ENCODE data around the gene COL9A3.

The COL9A3 gene

DNA sequence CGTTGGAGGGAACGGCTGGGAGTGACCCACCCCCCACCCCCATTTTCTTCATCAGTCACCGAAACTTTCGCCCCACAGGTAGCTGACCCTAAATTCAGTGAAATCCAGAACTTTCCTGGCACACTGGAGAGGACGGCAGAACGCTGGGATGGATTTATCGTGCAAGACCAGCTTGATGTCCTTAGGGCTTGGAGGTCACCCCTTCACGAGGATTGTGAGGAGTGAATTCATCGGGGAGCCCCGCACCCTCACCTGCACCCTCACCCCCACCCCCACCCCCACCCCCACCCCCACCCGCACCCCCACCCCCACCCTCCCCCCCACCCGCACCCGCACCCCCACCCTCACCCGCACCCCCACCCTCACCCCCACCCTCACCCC, 58.1 kb downstream of the COL9A3 start:
- TF ChIP-seq, protein P1, sequence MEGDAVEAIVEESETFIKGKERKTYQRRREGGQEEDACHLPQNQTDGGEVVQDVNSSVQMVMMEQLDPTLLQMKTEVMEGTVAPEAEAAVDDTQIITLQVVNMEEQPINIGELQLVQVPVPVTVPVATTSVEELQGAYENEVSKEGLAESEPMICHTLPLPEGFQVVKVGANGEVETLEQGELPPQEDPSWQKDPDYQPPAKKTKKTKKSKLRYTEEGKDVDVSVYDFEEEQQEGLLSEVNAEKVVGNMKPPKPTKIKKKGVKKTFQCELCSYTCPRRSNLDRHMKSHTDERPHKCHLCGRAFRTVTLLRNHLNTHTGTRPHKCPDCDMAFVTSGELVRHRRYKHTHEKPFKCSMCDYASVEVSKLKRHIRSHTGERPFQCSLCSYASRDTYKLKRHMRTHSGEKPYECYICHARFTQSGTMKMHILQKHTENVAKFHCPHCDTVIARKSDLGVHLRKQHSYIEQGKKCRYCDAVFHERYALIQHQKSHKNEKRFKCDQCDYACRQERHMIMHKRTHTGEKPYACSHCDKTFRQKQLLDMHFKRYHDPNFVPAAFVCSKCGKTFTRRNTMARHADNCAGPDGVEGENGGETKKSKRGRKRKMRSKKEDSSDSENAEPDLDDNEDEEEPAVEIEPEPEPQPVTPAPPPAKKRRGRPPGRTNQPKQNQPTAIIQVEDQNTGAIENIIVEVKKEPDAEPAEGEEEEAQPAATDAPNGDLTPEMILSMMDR (IDR thresholded peaks at IDR 0.05) = no peak
- Histone ChIP-seq H3K9me3 (no peaks in the 10 kb centered on the region), H3K27ac (no peak overlapping the region), H3K36me3 (peaks cover 17% of the 10 kb centered on the region), H3K27me3 (peaks cover 62% of the 10 kb centered on the region), H3K4me3 (ENCODE audit: low read depth in 1 of 2, low read length in 1 of 2) (no peak overlapping the region), H3K4me1 (ENCODE audit: control insufficient read depth in 1 of 2, insufficient read depth in 1 of 2, low read depth in 1 of 2, low read length in 1 of 2) (peaks cover 3 to 5% of the 10 kb centered on the region in 2 experiments)

DNA sequence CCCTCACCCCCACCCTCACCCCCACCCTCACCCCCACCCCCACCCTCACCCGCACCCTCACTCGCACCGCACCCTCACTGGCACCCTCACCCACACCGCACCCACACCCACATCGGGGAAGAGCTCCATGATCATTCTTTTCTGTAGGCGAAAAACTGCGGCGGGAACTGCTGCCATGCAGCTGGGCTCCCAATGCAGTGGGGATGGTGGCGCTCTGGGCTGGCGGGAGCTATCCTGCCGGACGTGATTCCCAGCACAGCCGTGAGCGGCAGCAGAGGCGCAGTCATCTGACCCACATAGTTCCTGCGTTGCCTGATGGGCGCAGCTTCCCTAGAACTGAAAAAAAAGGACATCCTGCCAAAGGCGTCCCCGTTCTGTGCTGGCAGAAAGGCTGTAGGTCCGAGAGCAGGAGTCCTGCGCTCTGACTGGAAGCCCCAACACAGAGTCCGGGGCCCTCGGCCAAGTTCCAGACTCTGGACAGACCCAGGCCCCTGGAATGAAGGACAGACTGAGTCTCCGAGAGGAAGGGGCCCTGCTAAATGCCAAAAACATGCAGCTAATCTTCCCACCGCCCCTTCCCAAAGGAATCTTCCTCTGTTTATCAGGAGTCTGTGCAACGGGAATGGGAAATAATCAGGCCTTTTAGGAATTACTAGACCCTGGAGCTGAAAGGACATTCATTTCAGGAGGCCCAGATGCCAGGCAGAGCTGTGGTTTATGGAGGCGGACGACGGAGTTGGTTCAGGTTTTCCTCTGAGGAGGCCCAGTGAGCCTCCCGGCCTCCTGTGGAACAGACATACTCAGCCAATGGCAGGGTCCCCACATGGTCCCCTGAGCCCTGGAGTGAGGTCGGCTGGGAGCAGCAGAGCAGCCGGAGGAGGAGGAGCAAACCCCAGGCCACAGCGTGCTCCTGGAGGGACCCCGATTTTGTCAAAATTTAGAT, 58.8 kb downstream of the COL9A3 start:
- TF ChIP-seq, protein P1 (IDR thresholded peaks at IDR 0.05) = no peak
- Histone ChIP-seq H3K4me3 (ENCODE audit: low read depth in 1 of 2, low read length in 1 of 2) (no peak overlapping the region), H3K27me3 (peaks cover 62% of the 10 kb centered on the region), H3K27ac (no peak overlapping the region), H3K4me1 (ENCODE audit: control insufficient read depth in 1 of 2, insufficient read depth in 1 of 2, low read depth in 1 of 2, low read length in 1 of 2) (peaks cover 3 to 5% of the 10 kb centered on the region in 2 experiments), H3K9me3 (no peaks in the 10 kb centered on the region), H3K36me3 (peaks cover 24% of the 10 kb centered on the region)

DNA sequence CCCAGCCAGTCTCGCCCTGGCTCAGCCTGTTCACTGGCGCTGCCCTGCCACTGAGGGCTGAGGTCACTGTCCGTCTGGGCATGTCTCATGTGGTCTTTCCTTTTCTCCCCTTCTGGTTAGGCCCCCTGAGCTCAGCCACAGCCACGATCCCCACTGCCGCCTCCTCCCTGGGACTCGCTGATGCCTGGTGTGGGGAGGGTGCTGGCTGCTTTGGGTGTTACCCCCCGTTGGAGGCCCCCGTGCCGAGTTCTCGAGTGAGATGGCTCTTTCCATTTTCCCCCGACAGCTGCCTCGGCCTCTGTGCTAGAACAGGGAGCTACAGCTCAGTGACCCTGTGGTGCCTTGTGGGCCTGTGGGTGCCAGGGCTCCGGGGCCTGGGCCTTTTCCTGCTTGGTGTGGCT, 59.7 kb downstream of the COL9A3 start:
- H3K4me1 ChIP-seq (ENCODE audit: control insufficient read depth in 1 of 2, insufficient read depth in 1 of 2, low read depth in 1 of 2, low read length in 1 of 2) = peaks cover 3 to 5% of the 10 kb centered on the region in 2 experiments
- peaks cover 62% of the 10 kb centered on the region for H3K27me3 ChIP-seq
- TF ChIP-seq, protein P1 (IDR thresholded peaks at IDR 0.05) = no peak
- H3K36me3 ChIP-seq = peaks cover 32% of the 10 kb centered on the region
- H3K9me3 ChIP-seq = no peaks in the 10 kb centered on the region
- H3K27ac ChIP-seq = no peak overlapping the region
- H3K4me3 ChIP-seq (ENCODE audit: low read depth in 1 of 2, low read length in 1 of 2) = no peak overlapping the region

DNA sequence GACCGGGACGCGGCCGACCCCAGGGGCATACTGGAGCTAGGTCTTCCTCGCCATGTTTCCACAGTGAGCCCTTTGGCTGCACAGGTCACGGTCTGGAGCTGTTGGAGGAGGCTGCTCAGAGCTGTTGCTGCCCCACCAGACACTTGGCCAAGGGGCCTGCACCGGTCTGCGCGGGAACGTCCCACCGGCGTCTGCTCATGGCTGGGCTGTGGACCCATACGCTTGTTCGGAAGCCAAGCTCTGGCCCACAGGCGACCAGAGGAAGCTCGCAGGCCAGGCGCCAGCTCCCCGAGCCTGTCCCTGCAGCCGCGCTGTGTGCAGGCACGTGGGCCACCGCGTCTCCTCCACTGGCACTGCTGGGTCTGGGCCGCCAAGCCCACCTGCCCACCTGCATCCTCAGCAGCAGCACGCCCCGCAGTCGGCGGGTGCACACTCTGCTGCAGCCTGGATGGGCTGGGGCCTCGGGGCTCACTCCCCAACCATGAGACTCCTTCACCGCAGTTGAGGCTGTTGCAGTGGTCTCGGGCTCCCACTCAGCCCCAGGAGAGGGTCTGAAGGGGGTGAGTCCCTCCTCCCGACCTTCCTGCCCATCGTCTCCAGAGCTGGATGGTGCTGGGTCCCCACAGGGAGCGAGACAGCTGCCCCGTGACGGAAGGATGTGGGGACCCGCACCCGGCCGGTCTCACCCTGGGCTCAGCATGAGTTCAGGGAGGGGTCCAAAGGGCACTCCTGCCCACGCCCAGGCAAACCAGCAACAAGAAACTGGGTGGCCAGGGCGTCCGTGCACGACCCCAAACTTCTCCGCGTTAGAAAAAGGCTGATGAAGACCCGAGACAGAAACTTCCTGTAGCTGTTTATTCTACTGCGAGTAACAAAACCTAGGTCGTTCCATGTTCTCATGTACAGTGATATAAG, 60.3 kb downstream of the COL9A3 start:
- TF ChIP-seq, protein P1 (IDR thresholded peaks at IDR 0.05) = no peak
- Histone ChIP-seq H3K36me3 (peaks cover 39% of the 10 kb centered on the region), H3K27me3 (peaks cover 62% of the 10 kb centered on the region), H3K4me1 (ENCODE audit: control insufficient read depth in 1 of 2, insufficient read depth in 1 of 2, low read depth in 1 of 2, low read length in 1 of 2) (peaks cover 3 to 5% of the 10 kb centered on the region in 2 experiments), H3K9me3 (no peaks in the 10 kb centered on the region), H3K4me3 (ENCODE audit: low read depth in 1 of 2, low read length in 1 of 2) (no peak overlapping the region), H3K27ac (no peak overlapping the region)

DNA sequence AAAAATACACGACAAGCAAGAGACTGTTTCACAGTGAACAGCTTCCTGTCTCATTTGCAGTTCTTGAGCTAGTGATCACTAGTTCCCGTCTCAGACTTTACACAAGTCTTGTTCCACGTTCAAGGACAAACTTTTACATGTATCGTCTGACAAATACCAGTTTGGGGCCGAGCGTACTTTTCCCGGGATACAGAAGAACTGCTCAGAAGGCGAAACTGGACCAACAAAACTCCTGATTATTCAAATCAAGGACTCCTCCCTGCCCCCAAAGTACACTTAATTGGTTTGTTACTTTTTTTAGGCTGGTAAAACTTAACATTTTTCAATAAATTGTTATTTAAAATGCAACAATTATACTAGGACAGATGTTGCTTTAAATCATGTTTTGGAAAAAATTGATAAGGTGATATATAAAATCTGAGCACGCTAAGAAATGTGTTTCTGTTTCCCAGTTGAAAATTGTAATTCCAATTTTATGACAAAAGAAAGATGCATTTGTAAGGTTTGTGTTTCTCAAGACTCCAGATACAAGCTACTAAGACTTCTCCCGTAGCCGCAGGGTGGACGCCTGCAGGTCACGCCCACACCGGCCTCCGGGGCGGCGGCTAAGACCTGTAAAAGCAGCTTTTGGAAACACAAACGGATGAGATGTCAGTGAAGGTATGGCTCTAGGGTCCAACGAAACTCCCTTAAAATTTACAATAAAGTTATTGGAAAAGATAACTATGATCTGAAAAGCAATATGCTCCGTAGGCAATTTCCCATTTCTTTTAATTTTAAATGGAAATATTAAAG, 61.6 kb downstream of the COL9A3 start:
- TF ChIP-seq, protein P1 (IDR thresholded peaks at IDR 0.05) = no peak
- Histone ChIP-seq H3K4me1 (ENCODE audit: control insufficient read depth in 1 of 2, insufficient read depth in 1 of 2, low read depth in 1 of 2, low read length in 1 of 2) (peaks cover 0 to 2% of the 10 kb centered on the region in 2 experiments), H3K27ac (no peak overlapping the region), H3K36me3 (peaks cover 42% of the 10 kb centered on the region), H3K4me3 (ENCODE audit: low read depth in 1 of 2, low read length in 1 of 2) (no peak overlapping the region), H3K27me3 (peaks cover 51% of the 10 kb centered on the region), H3K9me3 (no peaks in the 10 kb centered on the region)

Measured in neutrophil (primary cell).